Ovary (tissue), 3 donors: ENCODE results near the gene DAB2IP.

ENCODE experiments used
- CTCF ChIP-seq, 3 donors: fragments of 450-650 bp in 2 of 3; fragments of 200-600 bp in 1 of 3; IDR thresholded peaks; one replicate each; pipeline versions ENCODE4 v1.5.1 to v1.8.0; 2016 to 2022; ENCODE audit warnings: antibody characterized with exemption in 3 of 3, mild to moderate bottlenecking in 1 of 3
- POLR2A ChIP-seq: fragments of 450-650 bp; IDR thresholded peaks from one replicate; pipeline ENCODE4 v1.6.1; 2017; ENCODE audit warnings: antibody characterized with exemption, mild to moderate bottlenecking, moderate library complexity
- donor health status: DM: no; HTN: no; CAD: no.

- TF ChIP-seq POLR2A (no peak), CTCF (IDR thresholded peaks at IDR 0.05) (no peak)
These were observed 160.3 kb downstream of the DAB2IP start for GRCh38 chr9:121811751-121812150.
